Upper lobe of right lung (tissue), 1 donor: ENCODE data around the gene TLR5. TPM values are rescaled to one million over a fixed set of nuclear protein-coding genes. Genes with fewer than 3 reads are reported as not detected.

Experiments used
- ATAC-seq: fragments of 200-7000 bp; cut with Tn5 transposase; one replicate; pipeline ENCODE4 v1.9.1; 2020; ENCODE audit warnings: mild to moderate bottlenecking, moderate library complexity
- DNase-seq: peaks from one replicate; pipeline ENCODE4 v3.0.0-alpha.2; 2020
- H3K27ac ChIP-seq: fragments of 200-600 bp; one replicate; pipeline ENCODE4 v1.8.0; 2022
- H3K27me3 ChIP-seq: fragments of 200-600 bp; one replicate; pipeline ENCODE4 v1.8.0; 2022; ENCODE audit warnings: mild to moderate bottlenecking
- H3K36me3 ChIP-seq: fragments of 200-600 bp; one replicate; pipeline ENCODE4 v1.8.0; 2022
- H3K4me1 ChIP-seq: fragments of 200-600 bp; one replicate; pipeline ENCODE4 v1.8.0; 2022
- H3K4me3 ChIP-seq: fragments of 200-600 bp; one replicate; pipeline ENCODE4 v1.8.0; 2022; ENCODE audit warnings: mild to moderate bottlenecking
- H3K9me3 ChIP-seq: fragments of 200-600 bp; one replicate; pipeline ENCODE4 v1.8.0; 2022
- CTCF ChIP-seq: fragments of 200-600 bp; IDR thresholded peaks from one replicate; pipeline ENCODE4 v1.8.0; 2022; ENCODE audit warnings: antibody characterized with exemption
- intact Hi-C: fragments of 100-400 bp; cut with DNase I; formaldehyde crosslinking; loops from one replicate; pipeline ENCODE4 v1.11.0; 2022
- total RNA-seq: library from RNA; stranded (reverse); fragmentation: NEBNext Ultra II Directional; extraction: Animal tissue kit (Norgen Biotek cat#: 25700); gene quantifications from one replicate; pipeline ENCODE4 v1.2.1, GENCODE V29; 2021
- donor health status: DM: no; HTN: yes; CAD: no; lungs with severe emphysema.

The TLR5 gene
- total RNA-seq, 1 donor from 2014 or later: 22.3 TPM

GRCh38 chr1:223089250-223089649, 53.8 kb downstream of the TLR5 start:
- ATAC-seq: no peak
- no peak for DNase-seq
- intact Hi-C loops: loop anchor here (10.0 kb wide), 1 partner anchor 294 kb away; no protein-coding TSS in a partner anchor
- Histone ChIP-seq H3K9me3 (no peaks in the 10 kb centered on the region), H3K4me3 (no peak overlapping the region), H3K4me1 (peaks cover 6% of the 10 kb centered on the region), H3K27ac (no peak overlapping the region), H3K36me3 (no peaks in the 10 kb centered on the region), H3K27me3 (no peaks in the 10 kb centered on the region)
- no peak for TF ChIP-seq CTCF

- no peak for DNase-seq
- TF ChIP-seq CTCF: no peak
- intact Hi-C loops: loop anchor here (10.0 kb wide), 1 partner anchor 294 kb away; no protein-coding TSS in a partner anchor
- Histone ChIP-seq H3K4me3 (no peak overlapping the region), H3K27ac (no peak overlapping the region), H3K9me3 (no peaks in the 10 kb centered on the region), H3K4me1 (peaks cover 6% of the 10 kb centered on the region), H3K36me3 (no peaks in the 10 kb centered on the region), H3K27me3 (no peaks in the 10 kb centered on the region)
- ATAC-seq: no peak
Observed at GRCh38 chr1:223088713-223089240, 54.3 kb downstream of the TLR5 start.

GRCh38 chr1:223087291-223088255, 55.5 kb downstream of the TLR5 start:
- Histone ChIP-seq H3K27me3 (no peaks in the 10 kb centered on the region), H3K9me3 (no peaks in the 10 kb centered on the region), H3K4me1 (peaks cover 6% of the 10 kb centered on the region), H3K36me3 (no peaks in the 10 kb centered on the region), H3K4me3 (no peak overlapping the region), H3K27ac (no peak overlapping the region)
- DNase-seq (no peak), ATAC-seq (no peak)
- no peak for TF ChIP-seq CTCF
- intact Hi-C loops: loop anchor here (10.0 kb wide), 1 partner anchor 293 kb away; no protein-coding TSS in a partner anchor

GRCh38 chr1:223084464-223084866, 58.6 kb downstream of the TLR5 start:
- no peak for TF ChIP-seq CTCF
- DNase-seq (no peak), ATAC-seq (no peak)
- Histone ChIP-seq H3K4me1 (peaks cover 6% of the 10 kb centered on the region), H3K36me3 (no peaks in the 10 kb centered on the region), H3K27me3 (no peaks in the 10 kb centered on the region), H3K27ac (no peak overlapping the region), H3K4me3 (no peak overlapping the region), H3K9me3 (no peaks in the 10 kb centered on the region)
- intact Hi-C loops: loop anchor here (5.0 to 10.0 kb wide), 2 partner anchors 290 to 342 kb away; no protein-coding TSS in a partner anchor

GRCh38 chr1:223083831-223084230, 59.2 kb downstream of the TLR5 start:
- TF ChIP-seq CTCF: no peak
- DNase-seq: no peak
- H3K27ac ChIP-seq: no peak overlapping the region
- no peaks in the 10 kb centered on the region for H3K27me3 ChIP-seq
- ATAC-seq: no peak
- peaks cover 6% of the 10 kb centered on the region for H3K4me1 ChIP-seq
- H3K4me3 ChIP-seq: no peak overlapping the region
- H3K9me3 ChIP-seq: no peaks in the 10 kb centered on the region
- intact Hi-C loops: loop anchor here (5.0 to 10.0 kb wide), 2 partner anchors 289 to 342 kb away; no protein-coding TSS in a partner anchor
- H3K36me3 ChIP-seq: no peaks in the 10 kb centered on the region
